GM10266 (cell line): ENCODE measurements around the gene TRDN.

Experiments
- DNase-seq: peaks from one replicate; pipeline ENCODE4 v3.0.0; 2012; ENCODE audit errors: extremely low spot score
- CTCF ChIP-seq: IDR thresholded peaks from 2 replicates; pipeline ENCODE4 v1.5.1; 2012; ENCODE audit warnings: mild to moderate bottlenecking, low read depth; ENCODE audit not compliant: control insufficient read depth, insufficient read depth; ENCODE audit errors: missing control alignments

The TRDN gene

GRCh38 chr6:123632641-123633040 lies 4.1 kb downstream of the TRDN start:
- DNase-seq, result no peak
- TF ChIP-seq CTCF, result no peak

- TF ChIP-seq CTCF, result no peak
- DNase-seq, result no peak
Observed at GRCh38 chr6:123629258-123629941, 7.3 kb downstream of the TRDN start.

- DNase-seq, result no peak
- TF ChIP-seq CTCF, result no peak
Observed at GRCh38 chr6:123625696-123626095, 11.1 kb downstream of the TRDN start.

GRCh38 chr6:123622780-123623179 lies 14.0 kb downstream of the TRDN start:
- no peak for TF ChIP-seq CTCF
- no peak for DNase-seq

GRCh38 chr6:123619156-123619555 lies 17.6 kb downstream of the TRDN start:
- TF ChIP-seq CTCF, result no peak
- no peak for DNase-seq

GRCh38 chr6:123616942-123617341 lies 19.8 kb downstream of the TRDN start:
- DNase-seq, result no peak
- TF ChIP-seq CTCF, result no peak

- TF ChIP-seq CTCF, result no peak
- DNase-seq, result no peak
Observed at GRCh38 chr6:123616016-123616415, 20.7 kb downstream of the TRDN start.
